HEK293 (cell line): ENCODE measurements around the gene BTN2A1.

Experiments
- CTCF ChIA-PET: fragments of 350-600 bp; formaldehyde crosslinking; extraction: SDS; loops from one replicate; lab custom pipeline; 2021; ENCODE audit warnings: antibody characterized with exemption; lab: Yijun Ruan, JAX
- POLR2A ChIA-PET: fragments of 300-600 bp; formaldehyde crosslinking; extraction: SDS; loops from one replicate; lab custom pipeline; 2020; ENCODE audit warnings: antibody characterized with exemption, inconsistent platforms; lab: Yijun Ruan, JAX
- H3K27ac ChIP-seq: fragments of 200-500 bp; sonication (Bioruptor generic); 2 replicates; pipeline ENCODE4 v1.5.1; 2014; ENCODE audit warnings: low read depth, low read length, control low read depth, inconsistent platforms; ENCODE audit errors: extremely low read depth
- H3K36me3 ChIP-seq, 2 experiments: fragments of 200-500 bp in 1 of 2; sonication (Bioruptor generic) in 1 of 2; 1 replicate in 1 of 2; 2 replicates in 1 of 2; pipeline ENCODE4 v1.5.1; 2014 to 2017; ENCODE audit warnings: inconsistent platforms in 2 of 2, low read length in 2 of 2; ENCODE audit not compliant: control insufficient read depth in 2 of 2, insufficient read depth in 1 of 2
- H3K4me1 ChIP-seq: fragments of 200-500 bp; sonication (Bioruptor generic); 2 replicates; pipeline ENCODE4 v1.5.1; 2014; ENCODE audit warnings: mild to moderate bottlenecking, low read length, inconsistent platforms; ENCODE audit not compliant: control insufficient read depth, insufficient read depth
- H3K4me3 ChIP-seq: 2 replicates; pipeline ENCODE4 v1.5.1; 2011; ENCODE audit warnings: low read depth, mild to moderate bottlenecking, control low read depth, low read length, moderate library complexity
- H3K9me3 ChIP-seq: fragments of 200-500 bp; sonication (Bioruptor generic); 2 replicates; pipeline ENCODE4 v1.5.1; 2014; ENCODE audit warnings: low read depth, low read length, inconsistent platforms; ENCODE audit not compliant: control insufficient read depth, insufficient read depth
- GLI4 ChIP-seq: fragments of 450-650 bp; formaldehyde crosslinking; IDR thresholded peaks from 2 replicates; pipeline ENCODE4 v1.5.1; 2016; ENCODE audit warnings: missing biosample characterization, missing genetic modification characterization
- GLIS1 ChIP-seq: fragments of 450-650 bp; formaldehyde crosslinking; IDR thresholded peaks from 2 replicates; pipeline ENCODE4 v1.5.1; 2016; ENCODE audit warnings: missing biosample characterization, missing genetic modification characterization
- OSR2 ChIP-seq: fragments of 450-650 bp; formaldehyde crosslinking; IDR thresholded peaks from 2 replicates; pipeline ENCODE4 v1.5.1; 2016; ENCODE audit warnings: missing biosample characterization, missing genetic modification characterization
- ZNF157 ChIP-seq: fragments of 450-650 bp; formaldehyde crosslinking; IDR thresholded peaks from 2 replicates; pipeline ENCODE4 v1.5.1; 2016; ENCODE audit warnings: missing biosample characterization, missing genetic modification characterization
- ZNF223 ChIP-seq: fragments of 450-650 bp; formaldehyde crosslinking; IDR thresholded peaks from 2 replicates; pipeline ENCODE4 v1.5.1; 2016; ENCODE audit warnings: missing biosample characterization, missing genetic modification characterization
- ZNF302 ChIP-seq: fragments of 450-650 bp; formaldehyde crosslinking; IDR thresholded peaks from 2 replicates; pipeline ENCODE4 v1.5.1; 2016; ENCODE audit warnings: missing biosample characterization, missing genetic modification characterization, low read depth
- ZNF555 ChIP-seq: fragments of 450-650 bp; formaldehyde crosslinking; conservative IDR thresholded peaks from 2 replicates; pipeline ENCODE4 v1.5.1; 2017; ENCODE audit warnings: missing biosample characterization, mild to moderate bottlenecking, missing genetic modification characterization, inconsistent platforms
- ZNF571 ChIP-seq: fragments of 450-650 bp; formaldehyde crosslinking; IDR thresholded peaks from 2 replicates; pipeline ENCODE4 v1.5.0; 2017; ENCODE audit warnings: missing biosample characterization, missing genetic modification characterization
- ZNF621 ChIP-seq: fragments of 450-650 bp; formaldehyde crosslinking; IDR thresholded peaks from 2 replicates; pipeline ENCODE4 v1.5.1; 2017; ENCODE audit warnings: missing biosample characterization, missing genetic modification characterization
- ZNF623 ChIP-seq: fragments of 450-650 bp; formaldehyde crosslinking; IDR thresholded peaks from 2 replicates; pipeline ENCODE4 v1.5.1; 2016; ENCODE audit warnings: missing biosample characterization, missing genetic modification characterization
- ZNF791 ChIP-seq: fragments of 450-650 bp; formaldehyde crosslinking; IDR thresholded peaks from 2 replicates; pipeline ENCODE4 v1.5.1; 2016; ENCODE audit warnings: missing biosample characterization, missing genetic modification characterization
- ZNF837 ChIP-seq: fragments of 450-650 bp; formaldehyde crosslinking; IDR thresholded peaks from 2 replicates; pipeline ENCODE4 v1.5.1; 2016; ENCODE audit warnings: missing biosample characterization, missing genetic modification characterization
- ZSCAN30 ChIP-seq: fragments of 450-650 bp; IDR thresholded peaks from 2 replicates; pipeline ENCODE4 v1.5.1; 2018; ENCODE audit warnings: missing biosample characterization, mild to moderate bottlenecking, missing genetic modification characterization, moderate library complexity
- TF ChIP-seq, protein P1 (sequence below): fragments of 450-650 bp; formaldehyde crosslinking; IDR thresholded peaks from 2 replicates; pipeline ENCODE4 v1.5.1; 2016; ENCODE audit warnings: missing biosample characterization, missing genetic modification characterization
- TF ChIP-seq, protein P2 (sequence below): fragments of 450-650 bp; formaldehyde crosslinking; IDR thresholded peaks from 2 replicates; pipeline ENCODE4 v1.5.1; 2016; ENCODE audit warnings: missing biosample characterization, missing genetic modification characterization
- TF ChIP-seq, protein P3 (sequence below): fragments of 450-650 bp; formaldehyde crosslinking; IDR thresholded peaks from 2 replicates; pipeline ENCODE4 v1.5.1; 2017; ENCODE audit warnings: missing biosample characterization, missing genetic modification characterization
- TF ChIP-seq, protein P4 (sequence below): fragments of 450-650 bp; formaldehyde crosslinking; IDR thresholded peaks from 2 replicates; pipeline ENCODE4 v1.5.1; 2017; ENCODE audit warnings: missing biosample characterization, missing genetic modification characterization
- TF ChIP-seq, protein P5 (sequence below): fragments of 450-650 bp; formaldehyde crosslinking; IDR thresholded peaks from 2 replicates; pipeline ENCODE4 v1.5.1; 2017; ENCODE audit warnings: missing biosample characterization, mild to moderate bottlenecking, missing genetic modification characterization, moderate library complexity
- TF ChIP-seq, protein P6 (sequence below): fragments of 450-650 bp; formaldehyde crosslinking; IDR thresholded peaks from 2 replicates; pipeline ENCODE4 v1.5.1; 2016; ENCODE audit warnings: missing biosample characterization, missing genetic modification characterization
- TF ChIP-seq, protein P7 (sequence below): fragments of 450-650 bp; formaldehyde crosslinking; IDR thresholded peaks from 2 replicates; pipeline ENCODE4 v1.5.1; 2016; ENCODE audit warnings: missing biosample characterization, missing genetic modification characterization, low read depth
- TF ChIP-seq, protein P8 (sequence below): fragments of 450-650 bp; formaldehyde crosslinking; IDR thresholded peaks from 2 replicates; pipeline ENCODE4 v1.5.1; 2016; ENCODE audit warnings: missing biosample characterization, missing genetic modification characterization, borderline replicate concordance

BTN2A1 gene

DNA sequence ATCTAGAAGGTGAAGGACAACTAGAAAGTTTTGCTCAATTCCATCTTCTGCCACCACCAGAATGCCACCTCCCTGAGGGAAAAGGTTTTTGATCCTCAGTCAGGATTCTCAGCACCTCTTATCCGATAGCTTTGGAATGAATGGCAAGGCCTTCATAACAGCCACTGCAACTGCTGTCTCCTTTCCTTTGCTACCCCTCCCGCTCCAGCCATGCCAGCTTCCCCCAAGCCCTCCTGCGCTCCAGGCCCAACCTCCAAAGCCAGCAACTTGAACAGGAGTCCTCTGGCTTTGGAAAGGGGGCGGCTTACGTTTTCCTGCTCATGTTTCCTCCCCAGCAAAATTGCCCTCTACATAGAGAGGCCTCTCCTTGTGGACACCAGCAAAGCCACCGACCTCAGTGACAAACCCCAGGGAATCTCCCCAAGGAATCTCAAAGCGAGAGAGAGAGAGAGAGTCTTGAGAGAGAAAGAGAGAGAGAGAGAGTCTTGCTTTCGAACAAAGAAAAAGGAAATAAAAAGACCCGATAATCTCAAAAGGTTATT lies 420 bp upstream of the BTN2A1 start (continued):
- TF ChIP-seq GLIS1 (tag by site-specific recombination) (no peak), ZNF157 (no peak), ZNF791 (no peak), OSR2 (no peak)
- TF ChIP-seq, protein P1, sequence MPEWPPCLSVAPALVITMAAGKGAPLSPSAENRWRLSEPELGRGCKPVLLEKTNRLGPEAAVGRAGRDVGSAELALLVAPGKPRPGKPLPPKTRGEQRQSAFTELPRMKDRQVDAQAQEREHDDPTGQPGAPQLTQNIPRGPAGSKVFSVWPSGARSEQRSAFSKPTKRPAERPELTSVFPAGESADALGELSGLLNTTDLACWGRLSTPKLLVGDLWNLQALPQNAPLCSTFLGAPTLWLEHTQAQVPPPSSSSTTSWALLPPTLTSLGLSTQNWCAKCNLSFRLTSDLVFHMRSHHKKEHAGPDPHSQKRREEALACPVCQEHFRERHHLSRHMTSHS (tag by site-specific recombination): no peak
- TF ChIP-seq, protein P2, sequence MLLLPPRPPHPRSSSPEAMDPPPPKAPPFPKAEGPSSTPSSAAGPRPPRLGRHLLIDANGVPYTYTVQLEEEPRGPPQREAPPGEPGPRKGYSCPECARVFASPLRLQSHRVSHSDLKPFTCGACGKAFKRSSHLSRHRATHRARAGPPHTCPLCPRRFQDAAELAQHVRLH (tag by site-specific recombination): no peak

DNA sequence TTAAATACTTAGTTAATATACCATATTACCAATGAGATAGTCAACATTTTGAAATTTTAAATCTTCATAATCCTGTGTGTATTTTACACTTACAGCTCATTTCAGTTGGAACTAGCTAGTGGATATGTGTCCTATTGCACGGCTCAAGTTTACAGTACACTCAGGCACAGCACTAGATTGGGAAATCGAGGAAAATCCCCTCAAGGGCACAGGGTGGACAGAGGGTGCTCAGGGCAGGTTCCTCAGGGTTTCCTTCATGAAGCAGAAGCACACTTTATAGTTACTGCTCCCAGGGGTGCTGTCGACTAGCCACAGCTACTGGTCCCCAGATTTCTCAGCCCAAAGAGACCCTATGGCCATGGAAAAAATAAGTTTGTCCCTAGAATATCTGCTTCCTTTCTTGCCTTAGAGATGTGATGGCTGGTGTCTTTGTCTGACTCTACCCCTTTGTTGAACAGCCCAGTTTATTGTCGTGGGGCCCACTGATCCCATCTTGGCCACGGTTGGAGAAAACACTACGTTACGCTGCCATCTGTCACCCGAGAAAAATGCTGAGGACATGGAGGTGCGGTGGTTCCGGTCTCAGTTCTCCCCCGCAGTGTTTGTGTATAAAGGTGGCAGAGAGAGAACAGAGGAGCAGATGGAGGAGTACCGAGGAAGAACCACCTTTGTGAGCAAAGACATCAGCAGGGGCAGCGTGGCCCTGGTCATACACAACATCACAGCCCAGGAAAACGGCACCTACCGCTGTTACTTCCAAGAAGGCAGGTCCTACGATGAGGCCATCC lies 1.5 kb downstream of the BTN2A1 start:
- ChIA-PET POLR2A (no interaction called here), CTCF (no interaction called here)
- peaks cover 31 to 51% of the 10 kb centered on the region in 2 experiments for H3K36me3 ChIP-seq
- no peaks in the 10 kb centered on the region for H3K9me3 ChIP-seq
- no peaks in the 10 kb centered on the region for H3K4me1 ChIP-seq
- H3K27ac ChIP-seq: no peak overlapping the region
- no peak overlapping the region for H3K4me3 ChIP-seq
- TF ChIP-seq, protein P3, sequence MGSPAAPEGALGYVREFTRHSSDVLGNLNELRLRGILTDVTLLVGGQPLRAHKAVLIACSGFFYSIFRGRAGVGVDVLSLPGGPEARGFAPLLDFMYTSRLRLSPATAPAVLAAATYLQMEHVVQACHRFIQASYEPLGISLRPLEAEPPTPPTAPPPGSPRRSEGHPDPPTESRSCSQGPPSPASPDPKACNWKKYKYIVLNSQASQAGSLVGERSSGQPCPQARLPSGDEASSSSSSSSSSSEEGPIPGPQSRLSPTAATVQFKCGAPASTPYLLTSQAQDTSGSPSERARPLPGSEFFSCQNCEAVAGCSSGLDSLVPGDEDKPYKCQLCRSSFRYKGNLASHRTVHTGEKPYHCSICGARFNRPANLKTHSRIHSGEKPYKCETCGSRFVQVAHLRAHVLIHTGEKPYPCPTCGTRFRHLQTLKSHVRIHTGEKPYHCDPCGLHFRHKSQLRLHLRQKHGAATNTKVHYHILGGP: no peak
- TF ChIP-seq ZNF555 (tag by site-specific recombination) (no peak), ZNF223 (tag by site-specific recombination) (no peak), ZNF302 (tag by site-specific recombination) (no peak), ZNF837 (tag by site-specific recombination) (no peak), ZSCAN30 (no peak), GLI4 (tag by site-specific recombination) (no peak), ZNF623 (tag by site-specific recombination) (no peak), ZNF621 (tag by site-specific recombination) (no peak), ZNF571 (tag by site-specific recombination) (no peak)
- TF ChIP-seq, protein P4, sequence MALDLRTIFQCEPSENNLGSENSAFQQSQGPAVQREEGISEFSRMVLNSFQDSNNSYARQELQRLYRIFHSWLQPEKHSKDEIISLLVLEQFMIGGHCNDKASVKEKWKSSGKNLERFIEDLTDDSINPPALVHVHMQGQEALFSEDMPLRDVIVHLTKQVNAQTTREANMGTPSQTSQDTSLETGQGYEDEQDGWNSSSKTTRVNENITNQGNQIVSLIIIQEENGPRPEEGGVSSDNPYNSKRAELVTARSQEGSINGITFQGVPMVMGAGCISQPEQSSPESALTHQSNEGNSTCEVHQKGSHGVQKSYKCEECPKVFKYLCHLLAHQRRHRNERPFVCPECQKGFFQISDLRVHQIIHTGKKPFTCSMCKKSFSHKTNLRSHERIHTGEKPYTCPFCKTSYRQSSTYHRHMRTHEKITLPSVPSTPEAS (tag by site-specific recombination): no peak
- TF ChIP-seq, protein P5, sequence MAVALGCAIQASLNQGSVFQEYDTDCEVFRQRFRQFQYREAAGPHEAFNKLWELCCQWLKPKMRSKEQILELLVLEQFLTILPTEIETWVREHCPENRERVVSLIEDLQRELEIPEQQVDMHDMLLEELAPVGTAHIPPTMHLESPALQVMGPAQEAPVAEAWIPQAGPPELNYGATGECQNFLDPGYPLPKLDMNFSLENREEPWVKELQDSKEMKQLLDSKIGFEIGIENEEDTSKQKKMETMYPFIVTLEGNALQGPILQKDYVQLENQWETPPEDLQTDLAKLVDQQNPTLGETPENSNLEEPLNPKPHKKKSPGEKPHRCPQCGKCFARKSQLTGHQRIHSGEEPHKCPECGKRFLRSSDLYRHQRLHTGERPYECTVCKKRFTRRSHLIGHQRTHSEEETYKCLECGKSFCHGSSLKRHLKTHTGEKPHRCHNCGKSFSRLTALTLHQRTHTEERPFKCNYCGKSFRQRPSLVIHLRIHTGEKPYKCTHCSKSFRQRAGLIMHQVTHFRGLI (tag by site-specific recombination): no peak
- TF ChIP-seq, protein P6, sequence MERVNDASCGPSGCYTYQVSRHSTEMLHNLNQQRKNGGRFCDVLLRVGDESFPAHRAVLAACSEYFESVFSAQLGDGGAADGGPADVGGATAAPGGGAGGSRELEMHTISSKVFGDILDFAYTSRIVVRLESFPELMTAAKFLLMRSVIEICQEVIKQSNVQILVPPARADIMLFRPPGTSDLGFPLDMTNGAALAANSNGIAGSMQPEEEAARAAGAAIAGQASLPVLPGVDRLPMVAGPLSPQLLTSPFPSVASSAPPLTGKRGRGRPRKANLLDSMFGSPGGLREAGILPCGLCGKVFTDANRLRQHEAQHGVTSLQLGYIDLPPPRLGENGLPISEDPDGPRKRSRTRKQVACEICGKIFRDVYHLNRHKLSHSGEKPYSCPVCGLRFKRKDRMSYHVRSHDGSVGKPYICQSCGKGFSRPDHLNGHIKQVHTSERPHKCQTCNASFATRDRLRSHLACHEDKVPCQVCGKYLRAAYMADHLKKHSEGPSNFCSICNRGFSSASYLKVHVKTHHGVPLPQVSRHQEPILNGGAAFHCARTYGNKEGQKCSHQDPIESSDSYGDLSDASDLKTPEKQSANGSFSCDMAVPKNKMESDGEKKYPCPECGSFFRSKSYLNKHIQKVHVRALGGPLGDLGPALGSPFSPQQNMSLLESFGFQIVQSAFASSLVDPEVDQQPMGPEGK (tag by site-specific recombination): no peak
- TF ChIP-seq, protein P7, sequence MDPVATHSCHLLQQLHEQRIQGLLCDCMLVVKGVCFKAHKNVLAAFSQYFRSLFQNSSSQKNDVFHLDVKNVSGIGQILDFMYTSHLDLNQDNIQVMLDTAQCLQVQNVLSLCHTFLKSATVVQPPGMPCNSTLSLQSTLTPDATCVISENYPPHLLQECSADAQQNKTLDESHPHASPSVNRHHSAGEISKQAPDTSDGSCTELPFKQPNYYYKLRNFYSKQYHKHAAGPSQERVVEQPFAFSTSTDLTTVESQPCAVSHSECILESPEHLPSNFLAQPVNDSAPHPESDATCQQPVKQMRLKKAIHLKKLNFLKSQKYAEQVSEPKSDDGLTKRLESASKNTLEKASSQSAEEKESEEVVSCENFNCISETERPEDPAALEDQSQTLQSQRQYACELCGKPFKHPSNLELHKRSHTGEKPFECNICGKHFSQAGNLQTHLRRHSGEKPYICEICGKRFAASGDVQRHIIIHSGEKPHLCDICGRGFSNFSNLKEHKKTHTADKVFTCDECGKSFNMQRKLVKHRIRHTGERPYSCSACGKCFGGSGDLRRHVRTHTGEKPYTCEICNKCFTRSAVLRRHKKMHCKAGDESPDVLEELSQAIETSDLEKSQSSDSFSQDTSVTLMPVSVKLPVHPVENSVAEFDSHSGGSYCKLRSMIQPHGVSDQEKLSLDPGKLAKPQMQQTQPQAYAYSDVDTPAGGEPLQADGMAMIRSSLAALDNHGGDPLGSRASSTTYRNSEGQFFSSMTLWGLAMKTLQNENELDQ (tag by site-specific recombination): no peak
- TF ChIP-seq, protein P8, sequence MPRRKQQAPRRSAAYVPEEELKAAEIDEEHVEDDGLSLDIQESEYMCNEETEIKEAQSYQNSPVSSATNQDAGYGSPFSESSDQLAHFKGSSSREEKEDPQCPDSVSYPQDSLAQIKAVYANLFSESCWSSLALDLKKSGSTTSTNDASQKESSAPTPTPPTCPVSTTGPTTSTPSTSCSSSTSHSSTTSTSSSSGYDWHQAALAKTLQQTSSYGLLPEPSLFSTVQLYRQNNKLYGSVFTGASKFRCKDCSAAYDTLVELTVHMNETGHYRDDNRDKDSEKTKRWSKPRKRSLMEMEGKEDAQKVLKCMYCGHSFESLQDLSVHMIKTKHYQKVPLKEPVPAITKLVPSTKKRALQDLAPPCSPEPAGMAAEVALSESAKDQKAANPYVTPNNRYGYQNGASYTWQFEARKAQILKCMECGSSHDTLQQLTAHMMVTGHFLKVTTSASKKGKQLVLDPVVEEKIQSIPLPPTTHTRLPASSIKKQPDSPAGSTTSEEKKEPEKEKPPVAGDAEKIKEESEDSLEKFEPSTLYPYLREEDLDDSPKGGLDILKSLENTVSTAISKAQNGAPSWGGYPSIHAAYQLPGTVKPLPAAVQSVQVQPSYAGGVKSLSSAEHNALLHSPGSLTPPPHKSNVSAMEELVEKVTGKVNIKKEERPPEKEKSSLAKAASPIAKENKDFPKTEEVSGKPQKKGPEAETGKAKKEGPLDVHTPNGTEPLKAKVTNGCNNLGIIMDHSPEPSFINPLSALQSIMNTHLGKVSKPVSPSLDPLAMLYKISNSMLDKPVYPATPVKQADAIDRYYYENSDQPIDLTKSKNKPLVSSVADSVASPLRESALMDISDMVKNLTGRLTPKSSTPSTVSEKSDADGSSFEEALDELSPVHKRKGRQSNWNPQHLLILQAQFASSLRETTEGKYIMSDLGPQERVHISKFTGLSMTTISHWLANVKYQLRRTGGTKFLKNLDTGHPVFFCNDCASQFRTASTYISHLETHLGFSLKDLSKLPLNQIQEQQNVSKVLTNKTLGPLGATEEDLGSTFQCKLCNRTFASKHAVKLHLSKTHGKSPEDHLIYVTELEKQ (tag by site-specific recombination): no peak
- TF ChIP-seq, protein P1 (tag by site-specific recombination): no peak
